ENCODE results near the gene QRICH1. TPM values are rescaled to one million over a fixed set of nuclear protein-coding genes. Genes with fewer than 3 reads are reported as not detected.
A peak's percentile ranks its signal among the peaks of the same experiment; 100 is the strongest.

QRICH1 gene
- total and polyA plus RNA-seq, 2 of the 13 experiments (the other 11 are each of a cell fraction or from before 2014, with no cell fraction given) = 52.6 to 102 TPM

GRCh38 chr3:49104427-49105291 is 10.8 kb upstream of the QRICH1 start, which contains the start of gene QARS1 (continued):
- TF ChIP-seq REST (IDR thresholded peaks at IDR 0.05; ENCODE audit: borderline replicate concordance in 1 of 2, low read depth in 1 of 2, low read length in 2 of 2) (peak in 1 of 2 experiments; percentile 38; a peak in 1 of 4 replicates), ZNF263 (CRISPR knock-in tag; IDR thresholded peaks at IDR 0.05) (no peak), SRSF4 (IDR thresholded peaks at IDR 0.05; ENCODE audit: low read depth, low read length, poor library complexity, severe bottlenecking) (no peak), RFXAP (CRISPR knock-in tag; IDR thresholded peaks at IDR 0.05; ENCODE audit: borderline replicate concordance) (0 out of 2 replicates have a peak, but pooled peaks have one; percentile 71), ZUFSP (CRISPR knock-in tag; IDR thresholded peaks at IDR 0.05; ENCODE audit: borderline replicate concordance) (no peak), CTCF (CRISPR knock-in tag; IDR thresholded peaks at IDR 0.05) (no peak), ZNF800 (CRISPR knock-in tag; IDR thresholded peaks at IDR 0.05) (peak; percentile 26; the same call in 1 of the 2 replicates), ZNF282 (IDR thresholded peaks at IDR 0.05; ENCODE audit: partially characterized antibody) (no peak), GABPA (IDR thresholded peaks at IDR 0.05; ENCODE audit: low read depth, low read length) (peak; percentile 63), GABPA (CRISPR knock-in tag; IDR thresholded peaks at IDR 0.05; ENCODE audit: low read depth) (peak; percentile 94), E2F5 (CRISPR knock-in tag; conservative IDR thresholded peaks at IDR 0.05) (0 out of 2 replicates have a peak, but pooled peaks have one; percentile 61), TRAFD1 (CRISPR knock-in tag; IDR thresholded peaks at IDR 0.05; ENCODE audit: borderline replicate concordance) (no peak), ZNF816 (CRISPR knock-in tag; IDR thresholded peaks at IDR 0.05; ENCODE audit: borderline replicate concordance) (no peak), CBX2 (IDR thresholded peaks at IDR 0.05; ENCODE audit: low read depth, low read length) (no peak), CBX2 (CRISPR knock-in tag; IDR thresholded peaks at IDR 0.05; ENCODE audit: low read depth) (no peak)

All from HepG2 (cell line).